GM21526 (cell line): Measurements from ENCODE around the gene ATP8A2.

Source experiments
- ATAC-seq: cut with Tn5 transposase; IDR thresholded peaks from one replicate; pipeline ENCODE4 v1.9.1; 2021; ENCODE audit warnings: moderate library complexity; ENCODE audit not compliant: unreplicated experiment, low FRiP score

Gene ATP8A2

DNA sequence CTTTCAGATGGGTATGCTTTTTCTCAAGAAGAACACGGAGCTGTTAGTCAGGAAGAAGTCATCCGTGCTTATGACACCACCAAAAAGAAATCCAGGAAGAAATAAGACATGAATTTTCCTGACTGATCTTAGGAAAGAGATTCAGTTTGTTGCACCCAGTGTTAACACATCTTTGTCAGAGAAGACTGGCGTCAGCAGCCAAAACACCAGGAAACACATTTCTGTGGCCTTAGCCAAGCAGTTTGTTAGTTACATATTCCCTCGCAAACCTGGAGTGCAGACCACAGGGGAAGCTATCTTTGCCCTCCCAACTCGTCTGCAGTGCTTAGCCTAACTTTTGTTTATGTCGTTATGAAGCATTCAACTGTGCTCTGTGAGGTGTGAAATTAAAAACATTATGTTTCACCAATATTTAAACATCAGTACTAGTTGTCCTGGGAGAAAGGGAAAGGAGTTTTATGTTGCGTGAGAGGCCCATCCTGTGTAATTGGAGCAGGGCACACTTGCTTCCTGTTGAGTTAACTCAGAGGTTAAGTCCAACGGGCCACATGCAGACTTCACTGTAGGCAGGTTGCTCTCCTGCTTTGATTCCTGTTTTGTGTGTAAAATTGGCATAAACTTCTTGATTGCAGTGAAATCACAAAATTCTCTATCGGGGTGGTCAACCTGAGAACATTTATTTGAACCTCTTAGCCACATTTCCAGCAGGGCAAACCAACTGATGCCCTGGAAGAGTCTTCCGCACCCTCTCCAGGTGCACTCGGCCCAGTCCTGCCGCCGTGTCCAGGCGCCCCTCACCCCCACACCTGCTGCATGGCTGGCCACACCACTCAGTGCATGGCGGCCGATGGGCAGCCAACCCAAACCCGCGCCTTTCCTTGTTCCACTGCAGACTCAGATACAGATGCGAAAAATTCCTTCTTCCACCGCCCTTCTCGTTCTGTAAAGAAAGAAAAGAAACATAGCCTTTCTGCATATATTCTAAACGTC is 648.4 kb downstream of the ATP8A2 start:
- no peak for ATAC-seq

- no peak for ATAC-seq
These were observed 649.1 kb downstream of the ATP8A2 start for GRCh38 chr13:26020891-26021290.

GRCh38 chr13:26021516-26021915 is 649.7 kb downstream of the ATP8A2 start:
- ATAC-seq: no peak

- ATAC-seq: no peak
These were observed 650.2 kb downstream of the ATP8A2 start for GRCh38 chr13:26021956-26022355.

- no peak for ATAC-seq
These were observed 650.9 kb downstream of the ATP8A2 start for GRCh38 chr13:26022538-26023292.

- no peak for ATAC-seq
These were observed 652.8 kb downstream of the ATP8A2 start for GRCh38 chr13:26024558-26024957.

DNA sequence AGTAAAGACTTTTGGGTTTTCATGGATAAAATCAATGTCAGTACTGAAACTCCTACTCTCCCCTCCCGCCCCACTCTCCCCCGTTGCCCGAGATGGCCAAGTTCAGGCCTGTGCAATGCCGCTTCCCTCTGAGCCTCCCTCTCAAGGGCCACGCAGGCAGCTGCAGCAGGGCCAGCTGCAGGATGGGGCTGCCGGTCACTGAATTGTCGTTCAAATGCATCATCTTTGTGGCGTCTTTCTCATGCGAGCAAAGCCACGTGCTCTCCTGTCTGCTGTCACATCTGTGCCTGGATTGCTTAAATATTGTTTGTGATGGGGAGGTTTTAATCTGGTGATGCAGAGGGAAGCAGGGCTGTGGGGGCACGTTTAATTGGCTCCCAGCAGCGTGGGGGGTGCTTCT is 653.4 kb downstream of the ATP8A2 start:
- no peak for ATAC-seq

GRCh38 chr13:26025771-26026170 is 654.0 kb downstream of the ATP8A2 start:
- no peak for ATAC-seq

DNA sequence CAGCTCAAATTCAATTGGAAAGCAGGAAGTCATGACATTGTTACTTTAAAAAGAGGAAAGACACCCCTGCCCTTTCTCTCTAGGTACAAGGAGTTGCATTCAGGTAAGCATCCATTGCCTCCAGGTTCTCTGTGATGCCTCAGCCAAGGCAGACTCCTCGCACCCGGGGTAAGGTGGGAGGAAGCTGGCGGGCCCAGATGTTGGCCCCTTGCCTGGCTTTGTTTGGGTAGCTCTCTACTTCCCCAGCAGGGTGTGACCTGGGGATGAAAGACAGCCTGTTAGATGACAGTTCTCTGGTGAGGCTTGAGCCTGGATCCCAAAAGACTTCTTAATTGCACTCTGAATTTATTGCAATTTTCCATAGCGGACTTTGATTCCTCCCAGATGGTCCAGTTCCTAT is 654.4 kb downstream of the ATP8A2 start:
- no peak for ATAC-seq

DNA sequence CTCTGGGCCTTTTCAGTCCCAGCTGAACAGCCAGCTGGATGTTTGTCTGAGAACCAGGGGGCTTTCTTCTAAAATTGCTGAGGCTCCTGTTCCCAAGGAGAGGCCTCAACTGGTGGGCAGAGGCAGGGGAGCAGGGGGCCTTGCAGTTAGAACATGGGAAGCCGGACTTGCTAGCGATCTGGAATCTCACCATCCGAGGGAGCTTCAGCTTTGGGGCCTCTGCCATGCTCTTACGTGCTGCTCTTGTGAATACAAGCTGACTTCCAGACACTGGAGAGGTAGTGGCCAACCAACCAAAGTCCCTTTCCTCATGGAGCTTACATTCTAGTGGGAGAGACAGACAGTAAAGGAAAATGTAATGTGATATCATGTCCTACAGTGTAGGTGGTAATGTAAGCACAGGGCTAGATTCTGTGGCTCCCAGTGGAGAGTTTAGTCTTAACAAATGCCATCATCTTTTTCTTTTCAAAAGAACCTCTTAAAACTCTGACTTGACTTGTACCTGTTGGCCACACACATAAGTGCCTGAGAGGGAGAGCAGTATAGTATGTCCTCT is 657.9 kb downstream of the ATP8A2 start:
- ATAC-seq: no peak

DNA sequence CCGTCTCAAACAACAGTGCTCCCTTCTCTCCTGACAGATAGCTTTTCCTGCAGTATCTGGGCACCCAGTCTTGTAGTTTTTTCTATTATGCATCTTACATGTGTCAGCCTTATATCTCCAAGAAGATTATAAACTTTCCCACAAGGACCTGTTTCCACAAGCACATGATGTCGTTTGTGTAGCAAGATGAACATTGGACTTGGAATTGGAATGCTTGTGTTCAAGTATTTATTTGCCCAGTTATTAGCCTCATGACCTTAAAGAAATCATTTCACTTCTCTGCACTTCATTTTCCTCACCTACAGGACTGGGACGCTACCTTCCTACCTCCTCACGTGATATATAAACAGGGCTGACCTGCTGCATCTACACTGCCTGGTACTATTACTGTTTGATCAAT is 658.6 kb downstream of the ATP8A2 start:
- no peak for ATAC-seq

GRCh38 chr13:26034018-26034417 is 662.2 kb downstream of the ATP8A2 start:
- ATAC-seq: no peak

DNA sequence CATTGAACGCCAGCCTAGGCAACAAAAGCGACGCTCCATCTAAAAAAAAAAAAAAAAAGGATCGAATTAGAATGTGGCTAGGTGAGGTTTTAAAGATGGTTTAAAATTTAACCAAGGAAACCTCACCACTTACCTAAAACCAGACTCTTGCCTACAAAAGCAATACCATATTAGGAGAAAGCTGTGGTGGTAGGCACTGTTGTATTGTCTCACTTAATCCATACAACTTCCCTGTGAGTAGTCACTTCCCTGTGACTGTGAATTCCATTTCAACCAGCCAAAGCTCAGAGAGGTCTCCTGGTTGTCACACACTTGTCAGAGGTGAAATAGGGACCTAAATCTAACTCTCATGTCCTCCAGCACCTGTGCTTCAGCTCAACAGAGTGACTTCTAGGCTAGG is 664.6 kb downstream of the ATP8A2 start:
- ATAC-seq: no peak

GRCh38 chr13:26037302-26037701 is 665.5 kb downstream of the ATP8A2 start:
- no peak for ATAC-seq

DNA sequence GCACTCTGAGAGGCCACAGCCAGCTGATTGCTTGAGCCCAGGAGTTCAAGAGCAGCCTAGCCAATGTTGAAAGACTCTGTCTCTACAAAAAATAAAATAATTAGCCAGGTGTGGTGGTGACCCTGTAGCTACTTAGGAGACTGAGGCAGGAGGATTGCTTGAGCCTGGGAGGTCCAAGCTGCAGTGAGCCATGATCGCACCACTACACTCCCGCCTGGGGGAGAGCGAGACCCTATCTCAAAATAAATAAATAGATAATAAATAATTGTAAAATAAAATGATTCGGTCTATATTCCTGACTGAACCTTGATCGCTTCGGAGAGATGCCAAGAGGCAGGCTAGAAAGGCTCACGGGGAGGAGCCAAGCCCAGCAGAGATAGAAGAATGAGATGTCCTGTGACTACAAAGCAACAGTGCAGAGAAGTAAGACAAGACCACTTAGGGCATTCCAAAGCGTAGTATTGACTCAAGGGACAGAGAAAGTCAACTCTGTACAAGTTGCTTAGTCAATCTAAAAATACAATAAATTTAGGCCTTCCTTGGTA is 667.2 kb downstream of the ATP8A2 start:
- no peak for ATAC-seq

DNA sequence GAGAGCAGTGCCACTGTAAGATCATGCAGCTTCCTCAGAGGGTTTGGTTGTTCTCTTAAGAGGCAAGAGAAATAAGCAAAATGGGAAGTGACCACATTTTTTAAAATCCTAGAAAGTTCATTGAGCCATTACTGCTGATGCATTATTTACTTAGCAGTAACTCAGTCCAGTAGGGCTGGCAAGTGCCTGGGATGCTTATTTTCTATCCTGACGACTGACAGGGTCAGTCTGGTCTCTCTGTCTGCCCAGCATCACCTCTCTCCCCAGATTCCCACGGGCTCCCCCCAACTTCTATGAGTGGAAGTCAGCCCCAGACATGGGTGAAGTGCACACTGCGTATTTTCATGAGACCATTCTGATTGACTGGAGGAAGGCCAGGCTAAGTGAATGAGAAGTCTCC is 669.7 kb downstream of the ATP8A2 start:
- ATAC-seq: no peak

- no peak for ATAC-seq
These were observed 671.0 kb downstream of the ATP8A2 start for GRCh38 chr13:26042785-26043184.

DNA sequence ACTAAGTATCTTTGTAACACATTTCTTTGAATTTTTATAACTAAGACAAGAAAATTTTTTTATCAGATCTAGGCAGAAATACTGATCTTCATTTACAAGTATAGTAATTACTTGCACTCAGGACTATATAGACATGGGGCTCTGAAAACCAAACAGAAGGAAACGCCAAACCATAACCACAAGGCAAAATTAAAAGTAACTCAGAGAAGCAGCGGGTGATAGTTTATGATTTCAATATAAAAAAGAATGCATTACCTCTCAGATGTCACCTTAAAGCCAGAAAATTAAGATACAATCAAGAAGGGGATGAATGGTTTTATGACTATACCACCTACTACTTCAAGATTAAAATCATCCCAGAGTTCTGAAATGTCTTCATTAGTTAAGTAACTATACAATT is 673.4 kb downstream of the ATP8A2 start:
- ATAC-seq: no peak

DNA sequence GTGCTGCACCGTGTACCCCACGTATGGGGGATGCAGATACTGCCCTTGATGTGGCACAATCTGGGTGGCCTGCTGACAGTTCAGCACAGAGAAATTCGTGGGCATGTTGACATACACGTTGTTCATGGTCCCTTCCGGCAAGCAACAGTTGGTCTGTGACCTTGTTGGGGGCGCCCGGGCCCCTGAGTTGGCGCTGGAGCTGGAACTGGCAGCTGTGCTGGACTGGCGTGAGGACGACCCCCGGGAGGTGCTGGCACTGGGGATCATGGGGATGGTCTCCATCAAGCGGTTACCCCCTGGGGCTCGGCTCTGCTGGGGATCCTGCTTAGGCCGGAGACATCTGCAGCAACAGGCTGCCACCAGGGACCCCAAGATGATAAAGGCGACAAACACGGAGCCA is 674.9 kb downstream of the ATP8A2 start:
- ATAC-seq: no peak

DNA sequence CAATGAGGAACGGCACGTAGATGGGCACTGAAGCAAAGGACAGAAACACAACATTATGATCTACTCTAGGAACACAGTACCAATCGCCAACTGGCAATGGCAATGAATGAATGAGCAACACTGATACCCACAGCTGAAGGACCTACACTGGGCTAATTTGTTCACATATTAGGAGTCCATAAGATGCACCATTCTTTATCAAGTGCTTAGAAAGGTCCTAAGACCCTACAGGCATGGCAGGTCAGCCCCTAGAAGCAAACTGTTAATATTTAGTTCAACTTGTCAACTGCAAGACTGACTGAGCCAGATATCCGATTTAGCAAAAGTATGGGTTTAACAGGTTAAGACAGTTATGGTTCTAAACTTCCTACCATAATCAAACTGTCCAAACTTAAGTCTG is 675.3 kb downstream of the ATP8A2 start:
- no peak for ATAC-seq

DNA sequence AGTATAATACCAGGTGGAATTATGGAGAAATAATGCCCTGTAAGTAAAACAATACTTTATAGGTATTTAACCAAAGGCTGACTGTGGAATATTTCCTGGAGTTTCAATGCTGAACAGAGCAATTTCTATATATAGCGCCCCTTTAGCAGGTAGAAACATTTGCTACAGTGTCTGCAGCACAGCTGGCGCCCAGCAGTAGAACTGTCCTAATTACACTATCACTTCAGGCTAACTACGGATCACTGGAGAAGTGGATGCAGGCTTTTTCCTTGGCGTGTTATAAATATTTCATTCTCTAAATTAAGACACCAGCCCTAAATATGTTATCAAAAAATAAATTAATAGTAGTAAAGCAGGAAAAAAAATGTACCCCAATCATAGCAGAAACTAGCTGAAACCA is 677.0 kb downstream of the ATP8A2 start:
- ATAC-seq: no peak
